Fibroblast of skin of right biceps (primary cell): Measurements from ENCODE around the gene DNAJC19.
"Not testable (repeated sequence)": the region's sequence is repeated elsewhere in the genome, so short reads cannot be mapped to it uniquely, and the experiment has no call there.

Source experiments
- DNase-seq: peaks from one replicate; pipeline ENCODE4 v3.0.0-alpha.2; 2013

Gene DNAJC19

GRCh38 chr3:180989291-180990163 lies at the start of gene DNAJC19:
DNAJC19 (minus strand) TSS chr3:180989736; CDS start chr3:180989602, 134 bp downstream.
- peak; percentile 97 for DNase-seq

- no peak for DNase-seq
Measured at GRCh38 chr3:181030948-181031347, 41.4 kb upstream of the DNAJC19 start.

GRCh38 chr3:181025204-181025603 lies 35.7 kb upstream of the DNAJC19 start:
- no peak for DNase-seq

GRCh38 chr3:181017690-181018089 lies 28.2 kb upstream of the DNAJC19 start:
- no peak for DNase-seq

GRCh38 chr3:181009225-181009624 lies 19.7 kb upstream of the DNAJC19 start:
- no peak for DNase-seq

GRCh38 chr3:181008796-181009195 lies 19.3 kb upstream of the DNAJC19 start:
- no peak for DNase-seq

- no peak for DNase-seq
Measured at GRCh38 chr3:181007262-181007661, 17.7 kb upstream of the DNAJC19 start.

- DNase-seq, result no peak
Measured at GRCh38 chr3:181006541-181006940, 17.0 kb upstream of the DNAJC19 start.

- not testable (repeated sequence) for DNase-seq
Measured at GRCh38 chr3:181003469-181003868, 13.9 kb upstream of the DNAJC19 start.

GRCh38 chr3:181002331-181002730 lies 12.8 kb upstream of the DNAJC19 start:
- DNase-seq, result not testable (repeated sequence)

- DNase-seq, result no peak
Measured at GRCh38 chr3:180996415-180996932, 6.9 kb upstream of the DNAJC19 start.

- DNase-seq, result no peak
Measured at GRCh38 chr3:180990505-180990904, 969 bp upstream of the DNAJC19 start.

- DNase-seq, result no peak
Measured at GRCh38 chr3:180987344-180987743, 2.2 kb downstream of the DNAJC19 start.

- not testable (repeated sequence) for DNase-seq
Measured at GRCh38 chr3:180986366-180986765, 3.2 kb downstream of the DNAJC19 start.

GRCh38 chr3:180983136-180983535 lies 6.4 kb downstream of the DNAJC19 start:
- no peak for DNase-seq

- DNase-seq, result no peak
Measured at GRCh38 chr3:180981912-180982311, 7.6 kb downstream of the DNAJC19 start.

GRCh38 chr3:180980611-180981010 lies 8.9 kb downstream of the DNAJC19 start:
- DNase-seq, result no peak

GRCh38 chr3:180979961-180980360 lies 9.6 kb downstream of the DNAJC19 start:
- no peak for DNase-seq

- DNase-seq, result no peak
Measured at GRCh38 chr3:180977498-180977897, 12.0 kb downstream of the DNAJC19 start.

GRCh38 chr3:180974286-180974685 lies 15.2 kb downstream of the DNAJC19 start:
- DNase-seq, result no peak

GRCh38 chr3:180973543-180973942 lies 16.0 kb downstream of the DNAJC19 start:
- DNase-seq, result no peak

- DNase-seq, result no peak
Measured at GRCh38 chr3:180970931-180971330, 18.6 kb downstream of the DNAJC19 start.

GRCh38 chr3:180962530-180962929 lies 27.0 kb downstream of the DNAJC19 start:
- no peak for DNase-seq

GRCh38 chr3:180961552-180961951 lies 28.0 kb downstream of the DNAJC19 start:
- no peak for DNase-seq

GRCh38 chr3:180961087-180961486 lies 28.4 kb downstream of the DNAJC19 start:
- DNase-seq, result no peak
